Right cardiac atrium (tissue), 5 donors: ENCODE measurements around the gene GREB1. TPM values are rescaled to one million over a fixed set of nuclear protein-coding genes. Genes with fewer than 3 reads are reported as not detected.
"Not testable (repeated sequence)": the region's sequence is repeated elsewhere in the genome, so short reads cannot be mapped to it uniquely, and the experiment has no call there.

Experiments used
- ATAC-seq, 2 donors: fragments of 200-7000 bp; cut with Tn5 transposase; one replicate each; pipeline versions ENCODE4 v1.8.0 to v1.9.1; 2020; ENCODE audit warnings: moderate library complexity in 2 of 2, mild to moderate bottlenecking in 1 of 2
- DNase-seq, 3 donors: peaks; one replicate each; pipeline ENCODE4 v3.0.0-alpha.2; 2020
- H3K27ac ChIP-seq: one replicate; pipeline ENCODE4 v1.5.1; 2013; ENCODE audit warnings: mild to moderate bottlenecking, low read length, control low read depth, moderate library complexity
- H3K27me3 ChIP-seq: one replicate; pipeline ENCODE4 v1.6.1; 2013; ENCODE audit not compliant: control insufficient read depth, insufficient read depth
- H3K4me1 ChIP-seq: one replicate; pipeline ENCODE4 v1.6.1; 2013; ENCODE audit warnings: low read length; ENCODE audit not compliant: control insufficient read depth, insufficient read depth
- H3K4me3 ChIP-seq: one replicate; pipeline ENCODE4 v1.5.1; 2013; ENCODE audit warnings: low read length, control low read depth
- H3K9me3 ChIP-seq: one replicate; pipeline ENCODE4 v1.6.1; 2013; ENCODE audit warnings: low read length; ENCODE audit not compliant: control insufficient read depth
- whole genome bisulfite sequencing: extraction: QIAGEN DNeasy Blood & Tissue Kit; methylation state at CpG from one replicate; pipeline ENCODE4 v1.1.7; 2013; 5-methylcytosine and 5-hydroxymethylcytosine counted together
- intact Hi-C, 4 donors: fragments of 100-400 bp; cut with DNase I; formaldehyde crosslinking; loops; one replicate each; pipeline versions ENCODE4 v1.11.0 to v1.14.0; 2022 to 2023
- polyA plus RNA-seq: library from polyadenylated mRNA; stranded (reverse); fragments of 200-250 nt; gene quantifications from one replicate; pipeline ENCODE4 v1.2.3, GENCODE V29; 2013
- total RNA-seq, 4 donors: library from RNA; stranded (reverse); fragmentation: NEBNext Ultra II Directional; extraction: Animal tissue kit (Norgen Biotek cat#: 25700); gene quantifications; one replicate each; pipeline ENCODE4 v1.2.1, GENCODE V29; 2021
- donor health status: healthy with polysubstance abuse.
- donor health status: DM: no; HTN: yes; CAD: no.
- donor health status: DM: no; HTN: no; CAD: no.
- donor health status: DM: no; HTN: yes; CAD: no; lungs with severe emphysema.
- donor health status: DM: yes; HTN: yes; CAD: no.

GREB1 gene
- total and polyA plus RNA-seq, 5 donors, result 4.6 to 17.7 (median 10.7) TPM

DNA sequence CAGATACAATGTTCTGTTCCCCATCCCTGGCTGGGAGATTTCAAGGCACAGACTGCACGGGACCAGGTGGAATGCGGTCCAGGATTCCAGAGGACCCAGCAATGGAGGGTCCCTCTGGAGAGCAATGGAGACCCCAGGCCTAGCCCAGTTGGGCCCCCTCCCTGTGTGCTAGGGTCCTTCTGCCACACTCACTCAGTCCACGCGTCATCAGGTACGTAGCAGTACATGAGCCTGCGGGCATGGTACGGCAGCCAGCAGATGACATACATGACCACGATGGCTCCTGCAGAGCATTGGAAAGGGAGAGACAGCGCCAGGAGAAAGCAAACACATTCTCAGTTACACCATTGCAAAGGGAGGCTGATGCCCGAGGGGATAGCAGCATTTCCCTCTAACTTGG is 126.0 kb downstream of the GREB1 start:
- no peak for DNase-seq
- intact Hi-C loops, result no loop called here

DNA sequence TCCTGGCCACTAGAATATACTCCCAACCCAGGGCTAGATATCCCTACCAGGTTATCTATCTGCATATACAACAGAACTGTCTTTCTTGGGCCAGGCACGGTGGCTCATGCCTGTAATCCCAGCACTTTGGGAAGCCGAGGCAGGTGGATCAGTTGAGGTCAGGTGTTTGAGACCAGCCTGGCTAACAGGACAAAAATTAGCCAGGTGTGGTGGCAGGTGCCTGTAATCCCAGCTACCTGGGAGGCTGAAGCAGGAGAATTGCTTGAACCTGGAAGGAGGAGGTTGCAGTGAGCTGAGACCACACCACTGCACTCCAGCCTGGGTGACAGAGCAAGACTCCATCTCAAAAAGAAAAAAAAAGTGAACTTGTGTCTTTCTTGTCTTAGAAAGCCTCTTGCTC is 126.6 kb downstream of the GREB1 start:
- H3K4me3 ChIP-seq, H3K27me3 ChIP-seq, H3K27ac ChIP-seq, intact Hi-C loops, H3K4me1 ChIP-seq, H3K9me3 ChIP-seq, ATAC-seq, DNase-seq: not testable (repeated sequence)
- WGBS, result 89% methylated on average over 2 of the region's 2 CpGs

More for the DNA sequence above, 126.0 kb downstream of the GREB1 start:
- Histone ChIP-seq H3K27me3 (no peaks in the 10 kb centered on the region), H3K4me3 (no peak overlapping the region), H3K9me3 (no peaks in the 10 kb centered on the region), H3K27ac (no peak overlapping the region), H3K4me1 (no peaks in the 10 kb centered on the region)
- ATAC-seq, result no peak
- WGBS, result 92% methylated on average over 10 of the region's 10 CpGs

DNA sequence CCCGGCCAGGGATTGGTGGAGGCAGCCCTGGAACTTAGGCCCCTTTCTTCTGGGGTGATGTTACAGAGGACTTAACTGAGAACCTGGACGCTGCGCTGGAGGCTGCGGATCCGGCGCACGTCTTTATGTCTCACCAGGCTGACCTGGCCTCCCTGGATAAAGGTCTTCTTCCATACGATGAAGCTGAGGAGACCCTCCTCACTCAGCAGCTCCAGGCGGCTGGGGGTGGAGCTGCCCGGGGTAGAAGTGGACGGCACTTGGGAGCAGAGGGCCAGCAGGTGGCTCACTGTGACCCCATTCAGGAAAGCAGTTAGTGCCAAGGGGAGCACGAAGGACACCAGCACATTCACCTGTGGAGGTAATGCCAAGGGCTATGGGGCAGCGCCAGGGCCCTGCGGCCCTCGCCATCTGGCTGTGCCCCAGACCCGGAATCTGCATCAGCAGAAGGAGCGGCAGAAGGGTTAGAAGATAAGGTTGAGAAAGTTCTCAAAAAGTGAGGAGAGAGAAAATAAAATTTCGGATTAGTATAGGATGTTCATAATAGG is 128.1 kb downstream of the GREB1 start:
- WGBS, result 86% methylated on average over 18 of the region's 18 CpGs
- Histone ChIP-seq H3K27ac (no peak overlapping the region), H3K27me3 (no peaks in the 10 kb centered on the region), H3K4me3 (no peak overlapping the region), H3K4me1 (no peaks in the 10 kb centered on the region), H3K9me3 (no peaks in the 10 kb centered on the region)
- ATAC-seq, result no peak
- intact Hi-C loops, result no loop called here
- DNase-seq, result no peak

DNA sequence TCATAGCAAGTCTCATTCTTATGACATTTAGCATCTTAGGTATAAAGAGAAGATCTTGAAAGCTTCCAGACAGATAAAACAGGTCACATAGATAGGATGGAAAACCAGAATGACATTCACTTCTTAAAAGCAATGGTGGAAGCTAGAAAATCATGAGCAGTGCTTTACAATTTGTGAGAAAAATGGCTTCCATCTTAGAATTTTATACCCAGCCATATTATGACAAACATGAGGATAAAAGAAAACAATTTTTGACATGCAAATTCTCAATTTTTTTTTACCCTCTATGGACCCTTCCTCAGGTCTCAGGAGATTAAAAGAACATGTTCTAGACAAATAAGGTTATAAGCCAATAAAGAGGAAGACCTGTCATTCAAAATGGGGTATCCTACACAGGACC is 129.0 kb downstream of the GREB1 start:
- no peaks in the 10 kb centered on the region for H3K9me3 ChIP-seq
- DNase-seq (no peak), ATAC-seq (no peak)
- H3K27me3 ChIP-seq, result no peaks in the 10 kb centered on the region
- no peak overlapping the region for H3K4me3 ChIP-seq
- no peak overlapping the region for H3K27ac ChIP-seq
- intact Hi-C loops, result no loop called here
- no peaks in the 10 kb centered on the region for H3K4me1 ChIP-seq

DNA sequence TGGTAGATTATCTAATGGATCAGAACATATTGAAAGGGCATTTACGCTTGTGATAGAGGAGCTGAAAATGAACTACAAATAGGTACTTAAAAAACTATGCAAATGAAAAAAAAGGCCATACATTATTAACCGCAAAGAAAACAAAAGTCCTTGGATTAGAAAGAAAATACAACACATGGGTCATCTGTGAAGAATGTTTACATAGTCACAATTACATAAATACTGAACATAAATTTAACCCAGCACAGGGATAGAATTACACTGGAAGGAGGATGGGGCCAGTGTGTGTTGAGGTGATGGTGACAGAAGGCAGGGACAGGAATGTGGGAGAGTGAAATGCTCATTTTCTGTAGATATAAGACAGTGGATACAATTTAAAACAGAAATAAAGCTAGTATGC is 129.6 kb downstream of the GREB1 start:
- intact Hi-C loops, result no loop called here
- Histone ChIP-seq H3K27ac (no peak overlapping the region), H3K4me1 (no peaks in the 10 kb centered on the region), H3K4me3 (no peak overlapping the region), H3K27me3 (no peaks in the 10 kb centered on the region), H3K9me3 (no peaks in the 10 kb centered on the region)
- no peak for DNase-seq
- 83% methylated on average over 2 of the region's 2 CpGs for WGBS
- no peak for ATAC-seq

DNA sequence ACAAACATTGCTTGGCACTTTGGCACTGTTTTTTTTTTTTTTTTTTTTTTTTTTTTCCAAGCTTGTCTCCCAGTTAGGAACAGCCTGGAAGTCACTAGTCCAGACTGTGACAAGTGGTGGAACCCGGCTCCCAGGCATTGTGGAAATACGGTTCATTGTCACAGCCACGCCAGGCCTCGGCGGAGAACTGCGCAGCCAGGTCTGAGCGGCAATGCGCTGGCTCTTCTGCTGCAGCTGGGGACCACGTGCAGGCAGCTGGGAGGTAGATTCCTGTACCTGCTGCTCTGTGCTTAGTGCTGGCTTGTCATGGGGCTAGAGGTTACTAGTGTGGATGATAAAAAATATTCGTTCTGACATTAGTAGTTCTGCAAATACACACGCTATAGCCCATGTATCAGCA is 131.2 kb downstream of the GREB1 start:
- intact Hi-C loops, result no loop called here
- no peak for ATAC-seq

DNA sequence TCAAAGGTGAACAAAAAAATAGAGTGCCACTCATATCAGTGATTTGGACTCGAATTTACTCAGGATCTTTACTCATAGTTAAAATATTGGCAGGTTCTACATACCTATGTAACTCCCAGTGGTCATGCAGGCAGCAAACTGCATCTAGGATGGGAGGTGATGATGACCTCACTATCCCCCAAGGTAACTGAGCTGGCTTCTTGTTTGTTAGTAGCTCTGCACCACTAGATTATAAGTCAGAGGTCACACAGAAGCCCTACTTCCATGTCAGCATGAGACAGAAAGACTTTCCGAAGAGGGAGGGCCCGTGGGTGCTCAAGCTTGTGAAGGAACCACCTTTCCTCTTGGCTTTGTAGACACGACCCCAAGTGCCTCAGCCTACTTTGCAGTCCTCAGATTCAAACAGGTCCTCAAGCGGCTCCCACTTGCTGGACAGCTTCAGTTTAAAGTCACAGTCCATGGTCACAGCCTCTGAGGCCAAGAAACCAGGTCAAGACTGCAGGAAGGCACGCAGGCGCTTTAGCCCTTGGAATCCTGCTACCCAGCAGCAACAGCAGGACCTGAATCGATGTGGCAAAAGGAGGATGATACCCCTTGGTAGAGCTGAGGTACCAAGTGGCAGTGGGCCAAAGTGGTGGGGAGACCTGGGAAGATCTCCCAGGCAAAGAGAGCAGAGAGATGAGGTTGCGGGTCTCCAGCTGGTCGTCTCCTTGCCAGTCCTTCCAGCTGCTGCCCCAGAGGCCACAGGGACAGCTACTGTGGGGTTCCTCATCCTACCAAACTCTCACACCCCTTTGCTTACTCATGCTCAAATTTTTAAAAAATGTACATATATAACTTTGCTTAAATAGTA is 131.9 kb downstream of the GREB1 start:
- no peaks in the 10 kb centered on the region for H3K27me3 ChIP-seq
- 76% methylated on average over 10 of the region's 10 CpGs for WGBS

More for the DNA sequence above, 131.2 kb downstream of the GREB1 start:
- 87% methylated on average over 11 of the region's 11 CpGs for WGBS
- Histone ChIP-seq H3K27ac (no peak overlapping the region), H3K4me3 (no peak overlapping the region), H3K9me3 (no peaks in the 10 kb centered on the region), H3K4me1 (no peaks in the 10 kb centered on the region), H3K27me3 (no peaks in the 10 kb centered on the region)
- DNase-seq, result no peak

DNA sequence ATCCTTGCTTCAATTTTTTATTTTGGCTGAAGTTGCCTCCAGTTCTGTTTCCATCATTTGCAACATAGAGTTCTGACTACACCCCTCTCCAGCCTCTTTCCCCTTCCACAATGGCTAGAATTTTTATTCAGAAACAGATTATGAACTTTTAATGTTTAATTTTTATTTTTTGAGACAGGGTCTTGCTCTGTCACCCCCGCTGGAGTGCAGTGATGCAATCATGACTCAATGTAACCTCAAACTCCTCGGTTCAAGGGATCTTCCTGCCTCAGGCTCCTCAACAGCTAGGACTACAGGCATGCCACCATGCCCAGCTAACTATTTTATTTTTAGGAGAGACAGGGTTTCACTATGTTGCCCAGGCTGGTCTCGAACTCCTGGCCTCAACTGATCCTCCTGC is 133.3 kb downstream of the GREB1 start:
- H3K27ac ChIP-seq, result no peak overlapping the region
- no peaks in the 10 kb centered on the region for H3K9me3 ChIP-seq
- DNase-seq (no peak), ATAC-seq (no peak)
- no peaks in the 10 kb centered on the region for H3K27me3 ChIP-seq
- H3K4me1 ChIP-seq, result no peaks in the 10 kb centered on the region
- WGBS, result 73% methylated on average over 3 of the region's 3 CpGs
- no peak overlapping the region for H3K4me3 ChIP-seq
- intact Hi-C loops, result no loop called here

More for the DNA sequence above, 131.9 kb downstream of the GREB1 start:
- ATAC-seq (no peak), DNase-seq (no peak)
- Histone ChIP-seq H3K4me1 (no peaks in the 10 kb centered on the region), H3K4me3 (no peak overlapping the region), H3K9me3 (no peaks in the 10 kb centered on the region), H3K27ac (no peak overlapping the region)
- intact Hi-C loops, result no loop called here

DNA sequence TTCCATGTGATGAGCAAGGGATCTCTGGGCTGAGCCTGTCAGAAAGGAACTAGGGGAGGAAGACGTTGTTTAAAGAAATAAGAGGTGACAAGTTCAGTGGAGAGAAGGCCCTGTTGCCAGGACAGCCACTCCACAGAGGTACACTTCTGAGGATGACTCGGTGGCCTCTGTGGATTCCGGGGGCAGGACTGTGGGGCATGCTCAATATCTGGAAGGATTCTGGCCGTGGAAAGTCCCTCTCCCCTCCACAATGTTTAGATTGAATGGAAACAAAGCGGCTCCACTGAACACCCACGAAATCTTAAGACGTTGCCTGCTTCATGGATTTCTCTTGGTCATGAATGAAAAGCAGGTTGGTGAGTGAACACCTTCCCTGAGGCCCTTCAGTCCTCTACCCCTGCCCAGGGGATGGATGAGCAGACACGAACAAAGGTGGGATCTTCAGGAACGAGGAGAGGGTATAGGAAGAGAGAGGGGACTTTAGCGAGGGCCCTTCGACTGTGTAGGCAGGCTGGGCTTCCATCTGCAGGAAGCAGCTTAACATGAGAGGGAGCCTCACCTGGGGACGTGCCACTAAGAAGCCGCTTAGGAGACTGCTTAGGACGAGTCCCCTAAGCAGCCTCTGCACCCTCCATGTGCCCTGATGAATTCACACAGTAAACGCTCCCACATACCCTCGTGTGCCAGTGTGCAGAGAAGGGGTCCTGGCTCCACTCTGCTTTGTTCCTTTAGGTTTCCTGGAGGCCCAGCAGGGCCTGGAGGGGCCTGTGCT is 134.2 kb downstream of the GREB1 start:
- 75% methylated on average over 16 of the region's 16 CpGs for WGBS
- Histone ChIP-seq H3K27ac (no peak overlapping the region), H3K9me3 (no peaks in the 10 kb centered on the region), H3K4me1 (no peaks in the 10 kb centered on the region), H3K27me3 (no peaks in the 10 kb centered on the region), H3K4me3 (no peak overlapping the region)
- ATAC-seq (no peak), DNase-seq (no peak)
- intact Hi-C loops, result no loop called here

DNA sequence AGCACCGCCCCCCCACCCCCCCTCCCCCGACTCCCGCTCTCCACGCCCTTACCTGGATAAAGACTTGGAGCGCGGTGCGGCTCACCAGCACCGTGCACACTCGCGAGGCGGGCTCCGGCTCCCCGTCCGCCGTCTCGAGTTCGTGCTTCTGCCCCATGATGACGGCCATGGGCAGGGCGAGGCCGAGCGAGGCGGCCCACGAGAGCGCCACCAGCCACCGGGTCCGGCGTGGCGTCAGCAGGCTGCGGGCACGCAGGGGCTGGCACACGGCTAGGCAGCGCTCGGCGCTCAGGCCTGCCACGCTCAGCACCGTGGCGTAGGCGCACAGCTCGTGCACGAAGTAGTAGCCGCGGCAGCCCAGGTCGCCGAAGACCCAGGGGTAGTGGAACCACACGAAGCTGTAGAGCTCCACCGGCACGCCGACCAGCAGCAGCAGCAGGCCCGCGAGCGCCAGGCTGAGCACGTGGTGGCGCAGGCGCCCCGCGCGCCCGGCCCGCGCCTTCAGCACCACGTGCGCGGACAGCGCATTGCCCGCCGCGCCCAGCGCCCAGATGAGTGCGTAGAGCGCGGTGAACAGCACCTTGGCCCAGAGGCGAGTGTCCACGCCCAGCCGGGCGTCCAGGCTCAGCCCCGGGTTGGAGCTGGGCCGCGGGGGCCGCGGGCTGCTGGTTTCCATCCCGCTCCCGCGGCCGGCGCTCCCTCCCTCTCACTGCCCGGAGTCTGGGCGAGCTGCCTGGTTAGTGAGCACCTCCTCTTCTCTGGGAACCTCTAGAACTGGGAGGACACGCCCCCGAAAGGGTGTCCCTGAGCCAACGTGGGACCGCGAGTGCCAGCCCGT is 135.8 kb downstream of the GREB1 start, which contains the start of gene NTSR2:
NTSR2 (minus strand) TSS at position 742 of the 838 bp plus-strand sequence; CDS start at position 676, 66 bp downstream.
- WGBS, result 18% methylated on average over 93 of the region's 93 CpGs
- DNase-seq (peak; percentile 58 to 86 (median 86)), ATAC-seq (peak; percentile 92 to 94)
- Histone ChIP-seq H3K27me3 (no peaks in the 10 kb centered on the region), H3K9me3 (no peaks in the 10 kb centered on the region), H3K27ac (no peak within 1 kb of the TSS), H3K4me3 (no peak within 1 kb of the TSS), H3K4me1 (no peaks in the 10 kb centered on the region)
- intact Hi-C loops, result no loop called here
